SK-N-SH (cell line): ENCODE data around the gene UTP11. TPM values are rescaled to one million over a fixed set of nuclear protein-coding genes. Genes with fewer than 3 reads are reported as not detected.
"Not testable (repeated sequence)": the region's sequence is repeated elsewhere in the genome, so short reads cannot be mapped to it uniquely, and the experiment has no call there.

ENCODE experiments used
- CTCF ChIA-PET: fragments of 300-600, 350-600 bp; formaldehyde crosslinking; extraction: SDS; loops from one replicate; lab custom pipeline; 2021; lab: Yijun Ruan, JAX
- POLR2A ChIA-PET: fragments of 350-600 bp; sonication (Branson Sonifier 250); formaldehyde crosslinking; extraction: SDS; loops from one replicate; lab custom pipeline; 2020; ENCODE audit warnings: antibody characterized with exemption, inconsistent platforms; lab: Yijun Ruan, JAX
- DNase-seq: peaks from one replicate; pipeline ENCODE4 v3.0.0; 2012
- H2AFZ ChIP-seq: fragments of 200-600 bp; sonication (generic); 2 replicates; pipeline ENCODE4 v1.8.1; 2016; ENCODE audit warnings: antibody characterized with exemption, mild to moderate bottlenecking, low read depth
- H3F3A ChIP-seq: fragments of 200-600 bp; sonication (generic); replicated peaks from 2 replicates; pipeline ENCODE3; 2016; ENCODE audit warnings: antibody characterized with exemption, mild to moderate bottlenecking; ENCODE audit not compliant: insufficient read depth
- H3K27ac ChIP-seq, 2 experiments: fragments of 200-500 bp in 1 of 2; fragments of 200-600 bp in 1 of 2; sonication (Bioruptor generic) in 1 of 2; sonication (generic), shearing (Covaris generic) in 1 of 2; 2 replicates each; pipeline versions ENCODE4 v1.5.1 to v1.6.1; 2014 to 2016; ENCODE audit warnings: low read depth in 2 of 2, inconsistent platforms in 1 of 2, low read length in 1 of 2, mild to moderate bottlenecking in 1 of 2, mixed read lengths in 1 of 2
- H3K27me3 ChIP-seq: fragments of 200-600 bp; sonication (generic), shearing (Covaris generic); 2 replicates; pipeline ENCODE4 v1.6.1; 2016; ENCODE audit warnings: mixed run types; ENCODE audit not compliant: insufficient read depth
- H3K36me3 ChIP-seq, 2 experiments: fragments of 200-500 bp in 1 of 2; fragments of 200-600 bp in 1 of 2; sonication (Bioruptor generic) in 1 of 2; sonication (generic) in 1 of 2; replicated peaks in 1 of 2; 2 replicates each; pipeline versions ENCODE3 to v1.5.1; 2014 to 2016; ENCODE audit warnings: low read length in 1 of 2, mild to moderate bottlenecking in 1 of 2; ENCODE audit not compliant: insufficient read depth in 2 of 2, control insufficient read depth in 1 of 2
- H3K4me1 ChIP-seq, 2 experiments: fragments of 200-500 bp in 1 of 2; fragments of 200-600 bp in 1 of 2; sonication (Bioruptor generic) in 1 of 2; sonication (generic), shearing (Covaris generic) in 1 of 2; 2 replicates each; pipeline versions ENCODE4 v1.5.1 to v1.6.1; 2014 to 2016; ENCODE audit warnings: low read depth in 1 of 2, low read length in 1 of 2, mixed run types in 1 of 2; ENCODE audit not compliant: insufficient read depth in 2 of 2, control insufficient read depth in 1 of 2
- H3K4me2 ChIP-seq: fragments of 200-600 bp; sonication (generic), shearing (Covaris generic); 2 replicates; pipeline ENCODE4 v1.6.1; 2017; ENCODE audit warnings: mixed run types
- H3K4me3 ChIP-seq, 2 experiments: fragments of 200-500 bp in 1 of 2; fragments of 200-600 bp in 1 of 2; sonication (Bioruptor generic) in 1 of 2; sonication (generic), shearing (Covaris generic) in 1 of 2; 2 replicates each; pipeline versions ENCODE4 v1.5.1 to v1.8.1; 2014 to 2016; ENCODE audit warnings: low read depth in 2 of 2, inconsistent platforms in 1 of 2, low read length in 1 of 2, mild to moderate bottlenecking in 1 of 2, mixed read lengths in 1 of 2, moderate library complexity in 1 of 2
- H3K79me2 ChIP-seq: fragments of 200-600 bp; sonication (generic); 2 replicates; pipeline ENCODE4 v1.8.1; 2017; ENCODE audit warnings: mild to moderate bottlenecking; ENCODE audit not compliant: insufficient read depth
- H3K9ac ChIP-seq: fragments of 200-600 bp; sonication (generic); 2 replicates; pipeline ENCODE4 v1.6.1; 2017; ENCODE audit warnings: mixed run types
- H3K9me2 ChIP-seq: fragments of 200-600 bp; sonication (generic); 2 replicates; pipeline ENCODE4 v1.6.1; 2017; ENCODE audit warnings: mixed run types
- H3K9me3 ChIP-seq: fragments of 200-600 bp; sonication (generic); 2 replicates; pipeline ENCODE4 v1.6.1; 2017; ENCODE audit warnings: mixed run types, mild to moderate bottlenecking, moderate library complexity
- H4K20me1 ChIP-seq: fragments of 200-600 bp; sonication (generic); 2 replicates; pipeline ENCODE4 v1.6.1; 2017; ENCODE audit warnings: mild to moderate bottlenecking, mixed run types; ENCODE audit not compliant: insufficient read depth
- CHD2 ChIP-seq: fragments of 150-350 bp; IDR thresholded peaks from 2 replicates; pipeline ENCODE4 v1.6.1; 2018; ENCODE audit warnings: low read length; ENCODE audit not compliant: partially characterized antibody
- CTCF ChIP-seq: fragments of 200-600 bp; sonication (generic); IDR thresholded peaks from 2 replicates; pipeline ENCODE4 v1.6.1; 2017; ENCODE audit warnings: antibody characterized with exemption, mild to moderate bottlenecking, moderate library complexity
- ELF1 ChIP-seq: IDR thresholded peaks from 2 replicates; pipeline ENCODE4 v1.4.0; 2012
- EZH2phosphoT487 ChIP-seq: fragments of 200-600 bp; sonication (generic); IDR thresholded peaks from 2 replicates; pipeline ENCODE4 v1.6.1; 2017; ENCODE audit warnings: low read depth, mixed run types, mild to moderate bottlenecking, antibody characterized with exemption, moderate library complexity, borderline replicate concordance
- FOSL2 ChIP-seq: IDR thresholded peaks from 2 replicates; pipeline ENCODE4 v1.4.0; 2012; ENCODE audit warnings: low read depth, mild to moderate bottlenecking, moderate library complexity, borderline replicate concordance
- GABPA ChIP-seq: IDR thresholded peaks from 2 replicates; pipeline ENCODE4 v1.4.0; 2012; ENCODE audit warnings: low read depth, mild to moderate bottlenecking
- JUND ChIP-seq: IDR thresholded peaks from 2 replicates; pipeline ENCODE4 v1.4.0; 2012
- MAX ChIP-seq: IDR thresholded peaks from 2 replicates; pipeline ENCODE4 v1.4.0; 2012; ENCODE audit warnings: low read depth
- MXI1 ChIP-seq: IDR thresholded peaks from 2 replicates; pipeline ENCODE4 v1.6.1; 2012; ENCODE audit warnings: mild to moderate bottlenecking, low read depth, low read length, improper control_type of control experiment
- NRF1 ChIP-seq: IDR thresholded peaks from 2 replicates; pipeline ENCODE4 v1.6.1; 2012; ENCODE audit warnings: low read depth, mild to moderate bottlenecking, low read length
- PBX3 ChIP-seq: IDR thresholded peaks from 2 replicates; pipeline ENCODE4; 2012
- RAD21 ChIP-seq: IDR thresholded peaks from 2 replicates; pipeline ENCODE4 v1.6.1; 2012; ENCODE audit warnings: mild to moderate bottlenecking, low read length
- RFX5 ChIP-seq: IDR thresholded peaks from 2 replicates; pipeline ENCODE4 v1.6.1; 2012; ENCODE audit warnings: mild to moderate bottlenecking, improper control_type of control experiment, low read length
- SIN3A ChIP-seq: IDR thresholded peaks from 2 replicates; pipeline ENCODE4 v1.6.1; 2012; ENCODE audit warnings: low read depth, mild to moderate bottlenecking, low read length, moderate library complexity, borderline replicate concordance
- SMC3 ChIP-seq: IDR thresholded peaks from 2 replicates; pipeline ENCODE4 v1.6.1; 2012; ENCODE audit warnings: low read depth, low read length, improper control_type of control experiment
- TAF1 ChIP-seq: IDR thresholded peaks from 2 replicates; pipeline ENCODE4 v1.6.1; 2012; ENCODE audit warnings: low read depth, mild to moderate bottlenecking, low read length, moderate library complexity, borderline replicate concordance
- TEAD4 ChIP-seq: IDR thresholded peaks from 2 replicates; pipeline ENCODE4 v1.4.0; 2012; ENCODE audit warnings: mild to moderate bottlenecking, borderline replicate concordance; ENCODE audit not compliant: insufficient read depth
- YY1 ChIP-seq: IDR thresholded peaks from 2 replicates; pipeline ENCODE4 v1.4.0; 2012; ENCODE audit warnings: low read depth, mild to moderate bottlenecking
- ZBTB33 ChIP-seq: IDR thresholded peaks from 2 replicates; pipeline ENCODE4 v1.4.0; 2012; ENCODE audit warnings: low read depth, borderline replicate concordance
- WGBS: methylation state at CpG from one replicate; pipeline ENCODE4 v1.1.6; 2017; ENCODE audit warnings: low lambda C conversion rate; 5-methylcytosine and 5-hydroxymethylcytosine counted together
- polyA plus RNA-seq, 3 experiments: library from polyadenylated mRNA; depleted of rRNA; stranded (reverse); fragments of >200 nt; gene quantifications; 2 replicates each; pipeline ENCODE4 v1.2.3, GENCODE V29; 2012

The UTP11 gene
- polyA plus RNA-seq, 1 of the 3 experiments (the other 2 are of a cell fraction): 26.8 TPM

- TF ChIP-seq ELF1 (no peak), GABPA (no peak), PBX3 (no peak), ZBTB33 (no peak), FOSL2 (no peak), YY1 (no peak)
Measured at GRCh38 chr1:37974567-37974966, 38.0 kb upstream of the UTP11 start (continued).

- H3K27me3 ChIP-seq, H3K9me3 ChIP-seq, H2AFZ ChIP-seq, H3K9ac ChIP-seq, H3K4me2 ChIP-seq, H4K20me1 ChIP-seq, POLR2A ChIA-PET, H3K9me2 ChIP-seq, H3K4me1 ChIP-seq, H3K4me3 ChIP-seq: not testable (repeated sequence)
- TF ChIP-seq CTCF: peak; percentile 81
- peak; percentile 66 for TF ChIP-seq RAD21
- peak; percentile 52 for TF ChIP-seq SMC3
- WGBS: 70% methylated on average over 6 of the region's 6 CpGs
- H3F3A ChIP-seq: peaks cover 19% of the 10 kb centered on the region
- H3K27ac ChIP-seq: 0 out of 4 replicates have a peak overlapping the region, but pooled peaks of 1 of the 2 experiments have one; percentile 7
- peak; percentile 49 for DNase-seq
- CTCF ChIA-PET: interaction anchor here (0.8 to 2.5 kb wide), 7 partner anchors 13 to 88 kb away, joined by 3 to 9 read pairs (median 3); partner anchors contain the start of gene SF3A3
- H3K79me2 ChIP-seq: peaks cover 33% of the 10 kb centered on the region
- H3K36me3 ChIP-seq: peaks cover 36 to 62% of the 10 kb centered on the region in 2 experiments
Measured at GRCh38 chr1:37975083-37975482, 37.5 kb upstream of the UTP11 start.

- Histone ChIP-seq H4K20me1 (no peaks in the 10 kb centered on the region; the same call in 1 of the 2 replicates), H3K9ac (no peak overlapping the region), H3F3A (peaks cover 19% of the 10 kb centered on the region), H3K9me3 (no peaks in the 10 kb centered on the region), H3K4me2 (no peak overlapping the region), H3K9me2 (no peaks in the 10 kb centered on the region), H3K27me3 (no peaks in the 10 kb centered on the region), H3K27ac (no peak overlapping the region), H3K4me3 (no peak overlapping the region), H2AFZ (no peak overlapping the region), H3K79me2 (peaks cover 2% of the 10 kb centered on the region; the same call in 1 of the 2 replicates), H3K4me1 (no peaks in the 10 kb centered on the region), H3K36me3 (peaks cover 60 to 74% of the 10 kb centered on the region in 2 experiments)
- POLR2A ChIA-PET: no interaction called here
- WGBS: 98% methylated on average over 3 of the region's 4 CpGs
- CTCF ChIA-PET: interaction anchor here (0.7 to 1.3 kb wide), 2 partner anchors 32 to 41 kb away, joined by 3 to 5 read pairs; partner anchors contain the start of gene INPP5B
- no peak for DNase-seq
- TF ChIP-seq NRF1 (no peak), JUND (no peak), ELF1 (no peak), CHD2 (no peak), FOSL2 (no peak), RFX5 (no peak), MAX (no peak), GABPA (no peak), CTCF (no peak), RAD21 (no peak), SIN3A (no peak), TEAD4 (no peak), MXI1 (no peak), EZH2phosphoT487 (no peak), TAF1 (no peak)
Measured at GRCh38 chr1:37978541-37978940, 34.0 kb upstream of the UTP11 start.
